ENCODE data around the gene CACNA1D.

DNA sequence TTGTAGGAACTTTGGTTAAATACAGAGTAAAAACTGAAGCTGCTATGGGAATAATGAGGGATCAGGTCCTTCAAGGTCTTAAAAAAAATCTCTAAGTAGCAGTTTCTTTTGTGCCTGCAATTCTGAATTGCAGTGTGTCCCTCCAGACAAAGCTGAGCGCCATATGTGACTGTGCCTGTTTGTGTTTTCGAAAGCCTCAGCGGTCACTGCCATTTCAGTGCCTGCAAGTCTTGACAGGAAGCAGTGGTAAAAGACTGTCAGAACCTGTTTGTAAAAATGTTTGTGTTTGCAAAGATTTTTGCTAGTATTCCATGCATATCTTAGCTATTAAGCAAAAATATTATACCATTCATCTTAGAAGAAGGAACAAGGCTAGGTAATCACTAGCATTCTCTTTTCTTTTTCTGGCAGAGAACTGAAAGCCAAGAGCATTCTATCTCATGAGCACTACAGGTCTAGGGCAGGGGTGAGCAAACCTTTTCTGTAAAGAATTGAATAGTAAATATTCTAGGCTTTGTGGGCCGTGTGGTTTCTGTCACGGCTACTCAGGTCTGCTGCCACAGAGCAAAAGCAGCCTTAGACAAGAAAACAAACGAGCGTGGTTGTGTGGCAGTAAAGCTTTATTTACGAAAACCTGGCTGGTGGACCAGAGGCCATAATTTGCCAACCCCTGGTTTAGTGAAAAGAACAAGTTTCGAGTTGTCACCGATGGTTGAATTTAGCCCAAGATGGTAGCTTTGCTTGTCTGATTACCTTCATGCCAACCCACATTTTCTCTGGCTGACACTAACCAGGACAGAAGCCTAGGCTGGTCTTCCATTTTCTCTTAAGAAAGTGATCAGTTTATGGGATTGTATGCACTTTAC, 134.4 kb downstream of the CACNA1D start:
- TF ChIP-seq, protein P1, sequence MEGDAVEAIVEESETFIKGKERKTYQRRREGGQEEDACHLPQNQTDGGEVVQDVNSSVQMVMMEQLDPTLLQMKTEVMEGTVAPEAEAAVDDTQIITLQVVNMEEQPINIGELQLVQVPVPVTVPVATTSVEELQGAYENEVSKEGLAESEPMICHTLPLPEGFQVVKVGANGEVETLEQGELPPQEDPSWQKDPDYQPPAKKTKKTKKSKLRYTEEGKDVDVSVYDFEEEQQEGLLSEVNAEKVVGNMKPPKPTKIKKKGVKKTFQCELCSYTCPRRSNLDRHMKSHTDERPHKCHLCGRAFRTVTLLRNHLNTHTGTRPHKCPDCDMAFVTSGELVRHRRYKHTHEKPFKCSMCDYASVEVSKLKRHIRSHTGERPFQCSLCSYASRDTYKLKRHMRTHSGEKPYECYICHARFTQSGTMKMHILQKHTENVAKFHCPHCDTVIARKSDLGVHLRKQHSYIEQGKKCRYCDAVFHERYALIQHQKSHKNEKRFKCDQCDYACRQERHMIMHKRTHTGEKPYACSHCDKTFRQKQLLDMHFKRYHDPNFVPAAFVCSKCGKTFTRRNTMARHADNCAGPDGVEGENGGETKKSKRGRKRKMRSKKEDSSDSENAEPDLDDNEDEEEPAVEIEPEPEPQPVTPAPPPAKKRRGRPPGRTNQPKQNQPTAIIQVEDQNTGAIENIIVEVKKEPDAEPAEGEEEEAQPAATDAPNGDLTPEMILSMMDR (optimal IDR thresholded peaks at IDR 0.05 in 1 of 3, IDR thresholded peaks at IDR 0.05 in 1 of 3, conservative IDR thresholded peaks at IDR 0.05 in 1 of 3; ENCODE audit: extremely low read depth in 1 of 3, insufficient read depth in 2 of 3, low read length in 3 of 3): no peak
- TF ChIP-seq EZH2 (IDR thresholded peaks at IDR 0.05; ENCODE audit: low read length): no peak
